Measurements from ENCODE around the gene CCDC92.

DNA sequence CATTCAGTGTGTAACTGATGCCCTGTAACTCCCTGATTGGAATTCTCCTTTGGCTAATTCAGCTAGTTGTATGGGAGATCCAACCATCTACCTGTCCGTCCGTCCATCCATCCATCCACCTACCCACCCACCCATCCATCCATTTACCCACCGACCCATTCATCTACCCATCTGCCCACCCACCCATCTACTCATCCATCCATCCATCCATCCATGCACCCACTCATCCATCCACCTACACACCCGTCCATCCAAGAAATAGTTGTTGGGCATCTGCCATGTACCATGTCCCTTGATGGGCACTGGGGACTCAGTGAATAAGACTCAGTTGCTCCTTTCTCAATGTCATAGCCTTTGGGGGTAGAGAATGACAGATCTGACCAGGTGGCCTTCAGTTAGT, 48.1 kb downstream of the CCDC92 start:
- TF ChIP-seq, protein P1, sequence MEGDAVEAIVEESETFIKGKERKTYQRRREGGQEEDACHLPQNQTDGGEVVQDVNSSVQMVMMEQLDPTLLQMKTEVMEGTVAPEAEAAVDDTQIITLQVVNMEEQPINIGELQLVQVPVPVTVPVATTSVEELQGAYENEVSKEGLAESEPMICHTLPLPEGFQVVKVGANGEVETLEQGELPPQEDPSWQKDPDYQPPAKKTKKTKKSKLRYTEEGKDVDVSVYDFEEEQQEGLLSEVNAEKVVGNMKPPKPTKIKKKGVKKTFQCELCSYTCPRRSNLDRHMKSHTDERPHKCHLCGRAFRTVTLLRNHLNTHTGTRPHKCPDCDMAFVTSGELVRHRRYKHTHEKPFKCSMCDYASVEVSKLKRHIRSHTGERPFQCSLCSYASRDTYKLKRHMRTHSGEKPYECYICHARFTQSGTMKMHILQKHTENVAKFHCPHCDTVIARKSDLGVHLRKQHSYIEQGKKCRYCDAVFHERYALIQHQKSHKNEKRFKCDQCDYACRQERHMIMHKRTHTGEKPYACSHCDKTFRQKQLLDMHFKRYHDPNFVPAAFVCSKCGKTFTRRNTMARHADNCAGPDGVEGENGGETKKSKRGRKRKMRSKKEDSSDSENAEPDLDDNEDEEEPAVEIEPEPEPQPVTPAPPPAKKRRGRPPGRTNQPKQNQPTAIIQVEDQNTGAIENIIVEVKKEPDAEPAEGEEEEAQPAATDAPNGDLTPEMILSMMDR (IDR thresholded peaks at IDR 0.05) = no peak
- TF ChIP-seq POLR2A (IDR thresholded peaks at IDR 0.05) = no peak
